PC-9 (cell line): Measurements from ENCODE around the gene DCAKD. TPM values are rescaled to one million over a fixed set of nuclear protein-coding genes. Genes with fewer than 3 reads are reported as not detected.

ENCODE experiments used
- BruUV-seq: library from RNA; stranded (reverse); fragments of 400-500 nt; replicated peaks from 2 replicates; lab custom pipeline; 2021; lab: Mats Ljungman, UMichigan
- CTCF ChIA-PET: fragments of 300-600 bp; sonication (Branson Sonifier 250); formaldehyde crosslinking; loops from one replicate; lab custom pipeline; 2022; ENCODE audit warnings: antibody characterized with exemption; lab: Charles Lee
- POLR2A ChIA-PET: fragments of 300-600 bp; sonication (Branson Sonifier 250); formaldehyde crosslinking; loops from one replicate; lab custom pipeline; 2022; ENCODE audit warnings: antibody characterized with exemption; ENCODE audit not compliant: unreplicated experiment; lab: Charles Lee
- DNase-seq, 2 experiments: peaks; one replicate each; pipeline versions ENCODE4 v3.0.0 to v3.0.0-alpha.2; 2015 to 2022; ENCODE audit warnings: mixed read lengths in 1 of 2
- H2AFZ ChIP-seq: fragments of 200-600 bp; sonication (generic); 2 replicates; pipeline ENCODE4 v1.8.1; 2017; ENCODE audit warnings: antibody characterized with exemption
- H3F3A ChIP-seq: fragments of 200-600 bp; sonication (generic); 2 replicates; pipeline ENCODE4 v1.8.1; 2017; ENCODE audit warnings: antibody characterized with exemption, mild to moderate bottlenecking, low read depth; ENCODE audit not compliant: insufficient read depth
- H3K27ac ChIP-seq: fragments of 200-600 bp; sonication (generic); 2 replicates; pipeline ENCODE4 v1.6.1; 2016; ENCODE audit warnings: mixed run types
- H3K27me3 ChIP-seq: fragments of 200-600 bp; sonication (generic); 2 replicates; pipeline ENCODE4 v1.6.1; 2016; ENCODE audit warnings: low read depth, mixed run types; ENCODE audit not compliant: insufficient read depth
- H3K36me3 ChIP-seq: fragments of 200-600 bp; sonication (generic); 2 replicates; pipeline ENCODE4 v1.6.1; 2016; ENCODE audit warnings: low read depth, mixed run types
- H3K4me1 ChIP-seq: fragments of 200-600 bp; sonication (generic); replicated peaks from 2 replicates; pipeline ENCODE4 v1.6.1; 2016; ENCODE audit warnings: mixed run types; ENCODE audit not compliant: insufficient read depth
- H3K4me2 ChIP-seq: fragments of 200-600 bp; sonication (generic); 2 replicates; pipeline ENCODE4 v1.6.1; 2017; ENCODE audit warnings: mixed run types
- H3K4me3 ChIP-seq: fragments of 200-600 bp; sonication (generic); 2 replicates; pipeline ENCODE4 v1.6.1; 2016; ENCODE audit warnings: mixed run types
- H3K79me2 ChIP-seq: fragments of 200-600 bp; sonication (generic); 2 replicates; pipeline ENCODE4 v1.6.1; 2017; ENCODE audit warnings: low read depth, mixed run types
- H3K9me2 ChIP-seq: fragments of 200-600 bp; sonication (generic); 2 replicates; pipeline ENCODE4 v1.8.1; 2017; ENCODE audit warnings: mild to moderate bottlenecking; ENCODE audit not compliant: insufficient read depth
- H3K9me3 ChIP-seq: fragments of 200-600 bp; sonication (generic); 2 replicates; pipeline ENCODE4 v1.8.1; 2016; ENCODE audit warnings: low read depth; ENCODE audit not compliant: insufficient read depth
- H4K20me1 ChIP-seq: fragments of 200-600 bp; sonication (generic); 2 replicates; pipeline ENCODE4 v1.8.1; 2017; ENCODE audit not compliant: insufficient read depth
- EZH2 ChIP-seq: fragments of 200-600 bp; sonication (generic); IDR thresholded peaks from 2 replicates; pipeline ENCODE4 v1.8.0; 2017; ENCODE audit warnings: antibody characterized with exemption, low read depth
- intact Hi-C: fragments of 100-400 bp; cut with micrococcal nuclease; formaldehyde crosslinking; loops from one replicate; pipeline ENCODE4 v1.10.0; 2022; ENCODE audit not compliant: unreplicated experiment
- total RNA-seq: library from RNA; stranded (reverse); gene quantifications from 2 replicates; pipeline ENCODE4 v1.2.3, GENCODE V29; 2021
- TF ChIP-seq, protein P1 (sequence below): fragments of 200-600 bp; sonication (generic); conservative IDR thresholded peaks from 2 replicates; pipeline ENCODE4 v1.6.1; 2017; ENCODE audit warnings: mixed run types, antibody characterized with exemption, mild to moderate bottlenecking, moderate library complexity

Gene DCAKD
- total RNA-seq, 1 experiment from 2014 or later = 68.8 TPM

DNA sequence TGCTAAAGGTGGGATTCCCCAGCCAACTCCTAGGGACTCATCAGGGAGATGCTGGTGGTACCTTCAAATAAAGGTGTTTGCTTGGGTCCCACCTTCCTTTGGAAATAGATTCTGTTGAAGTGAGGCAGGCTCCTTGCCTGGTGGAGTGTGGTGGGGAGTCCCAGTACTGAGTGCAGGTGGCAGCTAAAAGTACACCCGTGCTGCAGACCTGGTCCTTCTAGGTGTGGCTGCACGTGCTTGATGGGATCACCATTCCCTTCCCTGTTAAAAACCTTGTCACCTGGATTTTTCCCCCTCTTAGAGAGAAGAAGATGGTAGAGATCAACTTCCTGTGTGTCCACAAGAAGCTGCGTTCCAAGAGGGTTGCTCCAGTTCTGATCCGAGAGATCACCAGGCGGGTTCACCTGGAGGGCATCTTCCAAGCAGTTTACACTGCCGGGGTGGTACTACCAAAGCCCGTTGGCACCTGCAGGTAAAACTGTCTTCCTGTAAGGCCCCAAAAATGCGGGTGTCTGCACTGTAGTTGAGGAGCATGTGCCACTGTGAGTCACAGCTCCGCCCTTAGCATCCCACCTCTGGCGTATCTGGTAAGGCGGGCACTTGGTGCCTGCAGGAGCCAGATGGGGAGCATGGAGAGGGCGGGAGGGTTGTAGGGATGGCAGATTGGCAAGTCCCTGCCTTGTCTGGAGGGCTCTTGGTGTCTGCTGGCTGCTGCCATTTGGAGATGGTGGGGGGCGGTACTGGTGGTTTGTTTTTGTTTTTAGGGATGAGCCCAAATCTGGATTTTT, 46.8 kb upstream of the DCAKD start:
- Histone ChIP-seq H3K9me2 (no peaks in the 10 kb centered on the region), H4K20me1 (no peaks in the 10 kb centered on the region; the same call in 1 of the 2 replicates), H3K4me3 (no peak overlapping the region), H3K9me3 (no peaks in the 10 kb centered on the region), H3K4me2 (no peak overlapping the region), H3K79me2 (no peaks in the 10 kb centered on the region; the same call in 1 of the 2 replicates), H3F3A (peaks cover 48% of the 10 kb centered on the region; the same call in 1 of the 2 replicates), H3K4me1 (peaks cover 8% of the 10 kb centered on the region), H3K27me3 (no peaks in the 10 kb centered on the region), H2AFZ (no peak overlapping the region), H3K36me3 (peaks cover 25% of the 10 kb centered on the region), H3K27ac (no peak overlapping the region)
- TF ChIP-seq, protein P1, sequence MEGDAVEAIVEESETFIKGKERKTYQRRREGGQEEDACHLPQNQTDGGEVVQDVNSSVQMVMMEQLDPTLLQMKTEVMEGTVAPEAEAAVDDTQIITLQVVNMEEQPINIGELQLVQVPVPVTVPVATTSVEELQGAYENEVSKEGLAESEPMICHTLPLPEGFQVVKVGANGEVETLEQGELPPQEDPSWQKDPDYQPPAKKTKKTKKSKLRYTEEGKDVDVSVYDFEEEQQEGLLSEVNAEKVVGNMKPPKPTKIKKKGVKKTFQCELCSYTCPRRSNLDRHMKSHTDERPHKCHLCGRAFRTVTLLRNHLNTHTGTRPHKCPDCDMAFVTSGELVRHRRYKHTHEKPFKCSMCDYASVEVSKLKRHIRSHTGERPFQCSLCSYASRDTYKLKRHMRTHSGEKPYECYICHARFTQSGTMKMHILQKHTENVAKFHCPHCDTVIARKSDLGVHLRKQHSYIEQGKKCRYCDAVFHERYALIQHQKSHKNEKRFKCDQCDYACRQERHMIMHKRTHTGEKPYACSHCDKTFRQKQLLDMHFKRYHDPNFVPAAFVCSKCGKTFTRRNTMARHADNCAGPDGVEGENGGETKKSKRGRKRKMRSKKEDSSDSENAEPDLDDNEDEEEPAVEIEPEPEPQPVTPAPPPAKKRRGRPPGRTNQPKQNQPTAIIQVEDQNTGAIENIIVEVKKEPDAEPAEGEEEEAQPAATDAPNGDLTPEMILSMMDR = no peak
- TF ChIP-seq EZH2 = no peak
- intact Hi-C loops = loop anchor here (10.0 kb wide), 1 partner anchor 73 kb away; no protein-coding TSS in a partner anchor
- ChIA-PET CTCF (interaction anchor here (0.8 to 1.2 kb wide), 2 partner anchors 32 to 51 kb away, joined by 3 to 4 read pairs; no protein-coding TSS in a partner anchor), POLR2A (no interaction called here)
- BruUV-seq = no TSS peak
- no peak for DNase-seq

DNA sequence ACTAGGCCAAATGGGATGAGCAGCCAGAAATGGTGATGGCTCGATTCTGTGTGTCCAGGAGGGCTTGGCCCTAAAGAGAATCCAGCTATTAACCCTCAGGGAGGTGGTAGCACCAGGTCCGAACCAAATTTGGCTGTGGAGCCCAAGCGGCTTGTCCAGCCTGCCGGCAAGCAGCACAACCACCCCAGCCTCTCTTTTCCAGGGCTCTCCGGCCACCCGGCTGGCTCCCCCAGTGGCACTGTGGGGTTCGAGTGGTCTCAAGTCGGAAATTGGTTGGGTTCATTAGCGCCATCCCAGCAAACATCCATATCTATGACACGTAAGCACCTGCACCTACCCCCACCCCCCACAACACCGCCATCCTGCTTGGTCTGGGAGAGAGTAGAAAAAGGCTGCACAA, 45.5 kb upstream of the DCAKD start:
- no peak for TF ChIP-seq EZH2
- TF ChIP-seq, protein P1 = no peak
- ChIA-PET CTCF (interaction anchor here (0.6 kb wide), 1 partner anchor 31 kb away, joined by 4 read pairs; no protein-coding TSS in a partner anchor), POLR2A (no interaction called here)
- no peak overlapping the region for H3K4me3 ChIP-seq
- no peaks in the 10 kb centered on the region; the same call in 1 of the 2 replicates for H4K20me1 ChIP-seq
- no peaks in the 10 kb centered on the region; the same call in 1 of the 2 replicates for H3K79me2 ChIP-seq
- no peak overlapping the region for H3K27ac ChIP-seq
- H3F3A ChIP-seq = peaks cover 58% of the 10 kb centered on the region
- H3K9me3 ChIP-seq = no peaks in the 10 kb centered on the region
- DNase-seq = no peak
- peaks cover 20% of the 10 kb centered on the region for H3K36me3 ChIP-seq
- H3K4me1 ChIP-seq = peaks cover 21% of the 10 kb centered on the region
- no peaks in the 10 kb centered on the region for H3K9me2 ChIP-seq
- H3K4me2 ChIP-seq = no peak overlapping the region
- no TSS peak for BruUV-seq
- no peak overlapping the region for H2AFZ ChIP-seq
- H3K27me3 ChIP-seq = no peaks in the 10 kb centered on the region
- intact Hi-C loops = loop anchor here (10.0 kb wide), 1 partner anchor 72 kb away; no protein-coding TSS in a partner anchor

GRCh38 chr17:45096141-45096540, 44.7 kb upstream of the DCAKD start:
- Histone ChIP-seq H3K4me2 (no peak overlapping the region), H3K9me2 (no peaks in the 10 kb centered on the region), H3F3A (peaks cover 66% of the 10 kb centered on the region), H3K79me2 (no peaks in the 10 kb centered on the region; the same call in 1 of the 2 replicates), H3K4me3 (no peak overlapping the region), H3K4me1 (peaks cover 21% of the 10 kb centered on the region), H2AFZ (no peak overlapping the region), H4K20me1 (no peaks in the 10 kb centered on the region; the same call in 1 of the 2 replicates), H3K27me3 (no peaks in the 10 kb centered on the region), H3K9me3 (no peaks in the 10 kb centered on the region), H3K27ac (no peak overlapping the region), H3K36me3 (peaks cover 20% of the 10 kb centered on the region)
- intact Hi-C loops = loop anchor here (10.0 kb wide), 1 partner anchor 71 kb away; no protein-coding TSS in a partner anchor
- BruUV-seq = no TSS peak
- no peak for DNase-seq
- no peak for TF ChIP-seq EZH2
- TF ChIP-seq, protein P1 = peak; percentile 69
- POLR2A ChIA-PET = no interaction called here
- CTCF ChIA-PET = interaction anchor here (0.6 kb wide), 1 partner anchor 30 kb away, joined by 4 read pairs; no protein-coding TSS in a partner anchor
